Thyroid gland (tissue), 4 donors: ENCODE results near the gene ATP4A.

Experiments
- CTCF ChIP-seq, 6 experiments: fragments of 200-600 bp in 3 of 6; fragments of 450-650 bp in 3 of 6; sonication (generic) in 3 of 6; IDR thresholded peaks; one replicate each; pipeline ENCODE4 v1.5.1; 2016 to 2019; ENCODE audit warnings: antibody characterized with exemption in 6 of 6, mild to moderate bottlenecking in 2 of 6, inconsistent platforms in 1 of 6, moderate library complexity in 1 of 6
- POLR2A ChIP-seq, 2 donors: fragments of 450-650 bp; IDR thresholded peaks; one replicate each; pipeline ENCODE4 v1.6.1; 2017; ENCODE audit warnings: antibody characterized with exemption in 2 of 2, mild to moderate bottlenecking in 2 of 2, moderate library complexity in 1 of 2

- peak; percentile 19 to 86 (median 74) for TF ChIP-seq CTCF (IDR thresholded peaks at IDR 0.05)
- no peak for TF ChIP-seq POLR2A (IDR thresholded peaks at IDR 0.05)
These were observed 28.8 kb upstream of the ATP4A start for GRCh38 chr19:35592226-35592625.
